SKM-1 treated with dmso at 0.1 percent for 144 hours (cell line): Measurements from ENCODE around the gene SLC6A4.

ENCODE experiments used
- DNase-seq: peaks from one replicate; lab custom pipeline; 2025; ENCODE audit not compliant: unreplicated experiment; lab: John Stamatoyannopoulos, UW

SLC6A4 gene

DNA sequence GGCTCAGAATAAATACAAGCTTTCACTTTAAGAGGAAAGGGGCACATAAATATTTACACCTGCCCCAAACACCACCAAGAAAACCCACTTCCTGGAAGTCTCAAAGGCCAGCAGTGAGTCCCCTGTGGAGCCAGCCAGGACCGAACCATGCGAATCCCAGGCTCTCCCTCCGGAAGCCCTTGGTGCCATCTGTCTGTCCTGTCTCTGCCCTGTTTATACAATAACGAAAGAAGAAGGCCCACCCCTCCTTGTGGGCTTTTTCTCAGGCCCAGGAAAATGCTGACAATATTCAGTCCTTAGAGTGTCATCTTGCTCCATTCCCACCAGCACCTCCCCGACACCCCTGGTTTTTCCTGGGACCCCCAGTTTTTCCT lies 3.6 kb upstream of the SLC6A4 start:
- no peak for DNase-seq

DNA sequence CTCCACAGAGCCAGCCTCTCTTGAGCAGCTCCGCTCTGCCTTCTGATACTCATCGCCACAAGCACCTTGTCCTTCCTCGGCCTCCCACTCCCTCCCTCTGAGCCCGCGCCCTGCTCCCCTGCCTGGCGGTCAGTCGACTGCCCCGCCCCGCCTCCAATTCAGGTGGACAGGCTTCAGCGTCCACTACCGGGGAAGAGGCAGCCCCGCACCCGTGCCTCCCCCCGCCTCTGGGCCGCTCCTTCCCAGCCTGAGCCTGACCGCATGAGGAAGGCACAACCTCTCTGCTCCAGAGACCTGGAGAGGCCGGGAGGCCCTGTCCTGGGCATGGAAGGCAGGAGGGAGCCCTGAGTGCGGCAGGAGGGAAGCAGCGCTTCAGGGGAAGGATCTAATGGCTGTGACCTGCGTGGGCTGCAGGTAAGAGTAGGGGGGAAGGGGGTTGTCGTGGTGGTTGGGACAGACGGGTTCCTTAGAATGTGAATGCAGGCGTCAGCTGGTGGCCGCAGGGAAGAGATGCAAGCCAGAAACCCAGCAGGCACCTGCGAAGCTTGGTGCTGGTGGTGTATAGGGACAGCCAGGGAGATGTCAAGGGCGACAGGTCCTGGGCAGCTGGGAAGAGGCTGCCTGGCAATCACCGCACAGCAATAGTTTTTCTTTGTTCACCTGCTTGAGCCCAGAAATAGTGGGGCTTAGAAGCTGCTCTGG lies 3.0 kb upstream of the SLC6A4 start:
- no peak for DNase-seq

DNA sequence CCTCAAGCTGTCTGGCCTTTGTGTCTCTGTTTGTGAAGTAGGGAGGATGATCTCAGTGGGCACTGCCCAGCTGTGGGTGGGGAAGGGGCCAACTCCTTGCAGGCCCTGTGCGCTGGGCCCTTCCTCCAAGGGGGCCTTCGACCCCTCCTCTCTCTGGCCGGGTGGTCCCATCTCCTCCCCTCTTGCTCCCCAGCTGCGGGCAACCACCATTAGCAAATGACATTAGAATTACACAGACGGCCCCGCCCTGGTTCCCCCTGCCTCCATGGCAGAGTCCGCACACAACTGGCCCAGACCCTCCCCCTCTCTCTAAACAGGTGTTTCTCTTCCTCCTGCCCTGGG lies 2.5 kb upstream of the SLC6A4 start:
- DNase-seq, result no peak

GRCh38 chr17:30237296-30238002 lies 2.0 kb upstream of the SLC6A4 start:
- no peak for DNase-seq

DNA sequence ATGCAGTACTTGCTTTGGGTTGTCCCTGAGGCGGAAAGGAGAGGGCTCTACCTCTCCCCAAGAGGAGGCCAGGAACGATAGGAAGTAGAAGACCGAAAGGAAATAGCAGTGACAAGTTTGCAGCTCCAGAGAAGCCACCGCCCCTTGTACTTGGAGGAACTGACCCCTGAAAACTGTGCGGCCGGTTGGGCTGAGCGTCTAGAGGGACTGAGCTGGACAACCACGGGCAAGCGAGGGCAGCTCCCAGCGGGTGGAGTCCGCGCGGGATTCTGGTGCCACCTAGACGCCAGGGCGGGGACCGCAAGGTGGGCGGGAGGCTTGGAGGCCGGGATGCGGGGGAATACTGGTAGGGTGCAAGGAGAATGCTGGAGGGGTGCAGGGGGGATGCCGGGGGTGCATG lies 1.3 kb upstream of the SLC6A4 start:
- no peak for DNase-seq

GRCh38 chr17:30236297-30236624 lies 764 bp upstream of the SLC6A4 start:
- DNase-seq, result no peak

DNA sequence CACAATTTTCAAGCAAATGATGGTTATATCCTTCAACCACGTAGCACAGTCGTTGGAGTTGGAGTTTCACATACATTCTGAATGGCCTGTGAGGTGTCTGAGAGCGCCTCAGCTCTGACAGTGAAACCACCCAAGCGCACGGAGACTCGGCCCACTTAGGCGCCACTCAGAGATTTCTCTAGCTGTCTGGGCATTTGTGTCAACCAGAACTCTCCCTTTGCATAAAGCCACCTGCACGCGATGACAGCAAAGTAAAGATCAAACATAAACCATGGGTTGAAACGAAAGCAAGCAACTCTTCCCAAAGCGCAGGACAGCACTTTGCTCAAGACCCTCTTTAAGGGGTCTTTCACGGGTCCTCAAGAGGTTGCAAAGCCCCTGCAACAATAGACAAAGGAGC lies 533 bp downstream of the SLC6A4 start:
- DNase-seq, result no peak

DNA sequence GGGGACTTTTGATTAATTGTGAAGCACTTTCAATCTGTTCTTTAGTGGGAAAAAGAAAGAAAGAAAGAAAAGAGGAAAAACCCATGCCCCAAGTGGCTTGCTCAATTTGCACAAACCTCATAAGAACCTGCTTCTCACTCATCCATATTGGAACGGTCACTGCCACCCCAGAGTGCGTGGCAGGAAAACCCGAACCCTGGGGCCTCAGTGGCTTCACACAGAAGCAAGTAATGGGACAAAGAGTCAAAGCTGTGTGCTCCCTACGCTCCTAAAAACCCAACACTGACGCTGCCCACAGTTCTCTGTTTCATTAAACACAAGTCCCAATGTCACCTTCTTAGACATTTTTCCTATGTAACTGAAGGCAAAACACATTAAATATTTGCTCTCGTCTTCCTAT lies 1.2 kb downstream of the SLC6A4 start:
- no peak for DNase-seq

GRCh38 chr17:30232824-30233427 lies 2.6 kb downstream of the SLC6A4 start:
- no peak for DNase-seq

DNA sequence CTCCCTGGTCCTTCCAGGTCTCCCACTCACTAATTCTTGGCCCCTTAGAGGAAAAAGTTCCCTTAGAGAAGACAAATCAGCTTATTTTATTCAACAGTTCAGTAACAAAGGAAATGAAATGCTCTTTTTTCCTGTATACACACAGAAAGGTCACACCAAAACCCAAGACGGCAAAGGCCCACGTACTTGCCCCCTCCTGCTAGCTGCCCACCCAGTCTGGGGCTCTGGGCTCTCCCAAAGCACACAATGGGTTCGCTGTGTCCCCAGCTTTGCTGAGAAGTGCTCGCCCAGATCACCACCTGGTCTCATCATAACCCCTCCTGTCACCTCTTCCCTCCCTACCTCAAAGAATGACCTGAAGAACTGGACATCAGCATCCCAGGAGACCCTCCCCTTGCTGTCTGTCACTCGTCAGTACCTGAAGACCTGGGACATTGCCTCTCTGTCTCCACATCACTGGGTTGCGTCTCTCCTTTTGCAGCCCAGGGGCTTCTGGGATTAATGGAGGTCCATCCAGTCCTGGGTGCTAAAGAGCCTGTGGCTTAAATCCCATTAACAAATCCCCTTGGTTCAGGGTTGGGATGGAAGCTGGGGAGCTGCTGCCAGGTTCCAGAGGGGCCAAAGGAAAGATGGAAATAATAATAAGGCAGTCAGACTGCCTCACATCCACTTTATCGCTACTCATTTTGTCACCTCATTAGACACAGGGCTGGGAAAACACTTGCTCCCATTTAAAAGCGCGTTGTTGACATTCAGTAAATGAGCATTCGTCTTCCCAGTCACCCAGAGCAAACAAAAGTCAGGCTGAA lies 3.3 kb downstream of the SLC6A4 start:
- DNase-seq, result no peak

DNA sequence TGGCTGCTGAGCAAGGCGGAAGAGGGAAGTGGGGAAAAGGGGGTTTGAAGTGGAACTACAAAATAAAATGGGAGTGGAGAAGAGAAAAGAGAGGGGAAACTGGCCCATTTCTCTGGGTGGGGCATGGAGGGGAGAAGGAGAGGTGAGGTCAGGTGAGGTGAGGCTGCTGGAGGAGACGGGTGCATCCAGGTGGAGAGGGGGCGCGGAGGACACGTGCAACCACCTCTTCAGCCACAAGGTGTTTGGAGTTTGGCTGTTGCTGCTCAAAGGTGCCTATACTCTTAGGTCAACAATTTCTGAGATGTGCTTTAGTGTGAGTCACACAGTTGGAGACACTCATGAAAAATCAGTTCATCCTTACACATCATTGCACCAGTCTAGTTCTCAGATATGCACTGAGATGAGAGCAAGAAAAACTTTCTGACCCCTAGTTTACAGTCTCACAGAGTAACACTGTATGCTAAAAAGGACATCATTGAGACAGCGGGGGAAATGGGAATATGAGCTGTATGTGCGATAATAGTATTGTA lies 4.8 kb downstream of the SLC6A4 start:
- DNase-seq, result no peak

DNA sequence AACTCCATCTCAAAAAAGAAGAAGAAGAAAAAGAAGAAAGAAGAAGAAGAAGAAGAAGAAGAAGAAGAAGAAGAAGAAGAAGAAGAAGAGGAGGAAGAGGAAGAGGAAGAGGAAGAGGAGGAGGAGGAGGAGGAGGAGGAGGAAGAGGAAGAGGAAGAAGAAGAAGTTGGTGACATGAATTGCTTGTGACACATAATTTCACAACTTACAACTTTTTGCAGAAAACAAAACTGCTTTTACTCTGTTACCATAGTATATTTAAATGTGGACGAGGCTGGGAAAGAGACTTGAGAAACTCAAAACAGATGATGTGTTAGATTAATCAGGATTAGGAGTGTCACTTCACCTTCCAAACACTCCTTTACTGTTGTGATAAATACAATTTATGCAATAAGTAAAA lies 5.5 kb downstream of the SLC6A4 start:
- DNase-seq, result peak; percentile 87

DNA sequence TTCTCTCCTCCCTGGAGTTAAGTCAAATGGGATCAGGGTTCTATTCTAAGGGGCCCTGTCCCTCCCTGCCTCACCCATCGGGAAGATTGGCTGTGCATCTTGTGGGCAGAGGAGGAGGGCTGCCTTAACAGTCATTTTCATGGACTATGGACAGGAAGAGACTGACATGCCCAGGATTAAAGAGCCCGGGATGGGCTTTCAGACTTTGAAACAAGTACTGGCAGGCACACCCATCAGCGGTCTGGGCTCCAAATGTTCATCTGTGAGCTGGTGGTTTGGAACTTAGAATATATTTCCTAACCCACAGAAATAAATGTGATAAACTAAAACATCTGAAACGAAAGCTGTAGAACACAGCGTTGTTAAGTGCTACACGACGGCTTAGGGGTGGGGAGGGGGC lies 6.5 kb downstream of the SLC6A4 start:
- no peak for DNase-seq

GRCh38 chr17:30228011-30228410 lies 7.5 kb downstream of the SLC6A4 start:
- no peak for DNase-seq

GRCh38 chr17:30226878-30227277 lies 8.6 kb downstream of the SLC6A4 start:
- no peak for DNase-seq

- no peak for DNase-seq
Measured at GRCh38 chr17:30225919-30226553, 9.5 kb downstream of the SLC6A4 start.

GRCh38 chr17:30225112-30225511 lies 10.4 kb downstream of the SLC6A4 start:
- DNase-seq, result peak; percentile 33

- peak; percentile 67 for DNase-seq
Measured at GRCh38 chr17:30224419-30224960, 11.0 kb downstream of the SLC6A4 start.

GRCh38 chr17:30222721-30223175 lies 12.7 kb downstream of the SLC6A4 start:
- no peak for DNase-seq

- DNase-seq, result no peak
Measured at GRCh38 chr17:30222251-30222650, 13.2 kb downstream of the SLC6A4 start.

- DNase-seq, result no peak
Measured at GRCh38 chr17:30221346-30221745, 14.2 kb downstream of the SLC6A4 start.
